HPDE6-E6E7 (cell line): ENCODE data around the gene XXYLT1.

Source experiments
- DNase-seq: peaks from one replicate; pipeline ENCODE4 v3.0.0; 2011; ENCODE audit warnings: missing footprints; ENCODE audit errors: extremely low spot score

Gene XXYLT1

DNA sequence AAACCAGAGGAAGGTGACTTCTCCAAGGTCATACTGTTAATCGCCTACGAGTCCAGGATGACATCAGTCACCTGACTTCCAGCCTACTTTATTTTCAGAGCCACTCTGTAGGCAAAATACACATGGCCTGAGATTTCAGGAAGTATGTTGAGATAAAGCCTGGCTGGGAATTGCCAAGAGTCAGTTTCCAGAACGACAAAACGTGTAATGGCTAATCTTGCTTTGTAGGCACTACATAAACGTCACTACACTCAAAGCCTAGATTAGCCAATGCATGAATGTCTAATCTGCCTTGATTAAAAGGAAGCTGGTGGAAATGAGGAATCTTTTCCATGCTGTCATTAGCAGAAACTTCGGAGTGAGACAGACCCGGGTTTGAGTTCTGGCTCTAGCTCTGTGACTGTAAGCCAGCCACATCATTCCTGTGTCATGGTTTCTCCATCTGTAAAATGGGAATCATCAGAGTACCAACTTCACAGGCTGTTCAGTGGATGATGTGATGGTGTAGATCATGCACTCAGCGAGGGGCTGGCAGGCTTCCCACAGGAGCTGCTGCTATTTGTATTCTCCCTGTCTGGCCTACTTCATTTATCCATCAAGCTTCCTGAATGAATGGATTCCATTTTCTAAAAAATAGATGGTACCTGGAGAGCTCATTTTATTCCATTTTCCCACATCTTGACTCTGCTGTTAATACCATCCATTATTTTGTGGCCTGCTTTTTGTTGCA, 241.9 kb downstream of the XXYLT1 start:
- no peak for DNase-seq

DNA sequence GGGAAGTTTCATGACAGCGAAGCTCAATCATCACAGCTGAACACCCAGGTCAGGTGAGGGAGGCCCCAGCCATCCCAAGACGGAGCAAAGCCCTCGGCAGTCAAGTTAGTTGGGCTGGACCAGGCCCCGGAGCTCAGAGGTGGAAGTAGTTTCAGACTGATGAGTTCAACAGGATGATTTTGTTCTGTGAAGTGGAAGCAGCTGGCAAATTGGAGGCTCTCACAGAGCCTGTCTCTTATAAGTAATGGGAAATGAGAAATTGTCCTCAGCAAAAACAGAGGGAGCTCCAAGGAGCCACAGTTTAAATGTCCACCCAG, 245.1 kb downstream of the XXYLT1 start:
- no peak for DNase-seq

DNA sequence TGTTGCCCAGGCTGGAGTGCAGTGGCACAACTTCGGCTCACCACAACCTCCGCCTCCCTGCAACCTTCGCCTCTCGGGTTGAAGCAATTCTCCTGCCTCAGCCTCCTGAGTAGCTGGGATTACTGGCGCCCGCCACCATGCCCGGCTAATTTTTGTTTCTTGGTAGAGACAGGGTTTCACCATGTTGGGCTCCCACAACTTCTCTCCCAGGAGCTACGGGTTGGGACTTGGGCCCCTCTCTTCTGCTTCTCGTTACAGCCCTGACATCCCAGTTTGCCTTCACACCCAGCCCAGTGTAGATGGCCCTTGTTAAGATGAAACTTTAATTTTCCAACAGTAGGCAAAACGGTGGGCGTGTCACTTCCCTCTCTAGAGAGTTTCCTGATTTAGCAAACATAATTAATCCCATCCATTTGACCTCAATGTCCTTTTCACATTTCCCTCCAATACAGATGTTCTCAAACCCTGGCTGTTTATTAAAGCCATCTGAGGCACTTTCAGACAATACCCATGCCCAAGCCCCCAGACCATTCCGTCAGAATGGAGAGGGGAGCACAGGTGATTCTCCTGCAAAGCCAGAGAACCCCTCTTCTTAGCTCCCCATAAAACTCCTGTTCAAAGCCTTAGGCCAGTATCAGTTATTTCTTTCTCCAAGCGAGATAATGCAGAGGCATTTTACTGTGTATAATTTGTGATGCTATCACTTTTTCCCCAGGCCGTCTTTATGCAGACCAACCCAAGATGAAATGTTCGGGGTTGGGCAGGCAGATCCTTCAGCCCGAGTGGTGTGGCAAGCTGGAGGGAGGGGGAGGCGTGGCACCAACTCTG, 245.7 kb downstream of the XXYLT1 start:
- DNase-seq = no peak

DNA sequence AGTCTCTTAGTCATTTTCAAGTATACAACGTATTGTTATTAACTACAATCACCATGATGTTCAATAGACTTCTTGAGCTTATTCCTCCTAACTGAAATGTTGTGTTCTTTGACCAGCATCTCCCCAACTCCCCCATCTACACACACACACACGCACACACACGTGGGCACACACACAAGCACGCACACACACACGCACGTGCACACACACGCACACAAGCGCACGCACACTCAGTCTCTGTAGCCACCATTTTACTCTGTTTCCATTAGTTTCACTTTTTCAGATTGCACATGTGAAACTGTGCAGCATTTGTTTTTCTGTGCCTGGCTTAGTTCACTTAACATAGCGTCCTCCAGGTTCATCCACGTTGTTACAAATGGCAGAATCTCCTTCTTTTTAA, 247.0 kb downstream of the XXYLT1 start:
- no peak for DNase-seq

DNA sequence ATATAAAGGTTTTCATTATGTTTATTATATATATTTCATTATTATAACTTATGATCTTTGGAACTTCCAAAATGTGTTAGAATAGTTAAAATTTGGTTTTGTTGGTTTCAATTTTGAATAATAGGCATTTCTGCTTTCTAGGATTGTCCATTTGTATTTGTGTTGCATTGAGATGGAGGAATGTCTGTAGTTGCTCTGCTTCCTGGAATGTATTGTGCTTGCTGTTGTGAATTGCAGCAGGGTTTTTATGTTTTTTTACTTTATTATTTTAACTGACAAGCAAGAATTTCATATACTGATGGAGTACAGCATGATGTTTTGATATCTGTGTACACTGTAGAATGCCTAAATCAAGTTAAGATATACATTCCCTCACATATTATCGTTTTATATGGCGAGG, 247.4 kb downstream of the XXYLT1 start:
- no peak for DNase-seq

DNA sequence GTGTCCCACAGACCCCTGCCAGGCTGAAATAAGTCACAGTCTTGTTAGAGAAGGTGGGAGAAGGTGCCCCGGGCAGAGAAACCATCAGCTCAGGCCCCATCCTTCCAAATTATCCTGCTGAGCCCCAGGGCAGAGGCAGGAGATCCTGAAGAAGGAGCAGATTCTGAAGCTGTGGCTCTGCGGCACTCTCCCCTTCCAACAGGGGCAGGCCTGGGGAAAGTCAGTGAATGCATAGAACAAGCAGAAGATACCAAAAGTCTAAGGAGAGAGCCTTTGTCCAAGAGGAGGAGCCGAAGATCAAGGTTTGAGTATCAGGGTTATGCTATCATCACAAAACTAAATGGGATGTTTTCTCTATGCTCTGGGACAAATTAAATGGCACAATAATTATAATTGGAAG, 249.3 kb downstream of the XXYLT1 start:
- DNase-seq = no peak

DNA sequence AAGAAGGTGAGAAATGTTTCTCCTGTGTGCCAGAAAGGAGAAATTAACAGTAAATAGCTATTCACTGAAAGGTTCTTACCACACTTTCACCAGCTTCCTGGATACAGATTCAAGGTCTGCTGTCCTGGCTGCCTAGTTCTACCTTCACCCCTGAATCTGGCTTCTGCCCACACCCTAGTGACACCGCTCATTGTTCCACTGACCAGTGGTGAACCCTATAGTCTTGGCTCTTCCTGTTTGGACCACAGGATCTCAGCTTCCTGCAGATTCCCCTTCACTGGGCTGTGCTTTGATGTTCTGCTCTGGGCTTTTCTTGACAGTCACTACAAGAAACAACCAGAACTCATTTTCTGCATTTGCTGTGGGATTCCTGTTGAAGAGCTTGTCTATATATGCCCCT, 250.0 kb downstream of the XXYLT1 start:
- no peak for DNase-seq

DNA sequence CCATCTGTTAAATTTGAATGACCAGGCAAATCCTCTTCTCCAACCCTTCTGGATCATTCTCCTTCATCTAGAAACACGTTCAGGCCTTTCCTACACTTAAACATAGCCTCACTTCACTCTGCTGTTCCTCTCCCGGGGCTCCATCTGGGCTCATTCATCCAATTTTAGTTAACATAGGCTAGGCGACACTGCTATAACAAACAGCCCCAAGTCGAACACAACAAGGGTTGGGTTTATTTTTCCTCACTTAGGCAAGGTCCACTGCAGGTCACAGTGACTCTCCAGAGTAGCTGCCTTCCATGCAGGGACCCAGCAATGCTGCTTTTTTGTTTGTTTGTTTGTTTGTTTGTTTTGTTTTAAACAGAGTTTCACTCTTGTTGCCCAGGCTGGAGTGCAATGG, 250.8 kb downstream of the XXYLT1 start:
- DNase-seq = no peak

DNA sequence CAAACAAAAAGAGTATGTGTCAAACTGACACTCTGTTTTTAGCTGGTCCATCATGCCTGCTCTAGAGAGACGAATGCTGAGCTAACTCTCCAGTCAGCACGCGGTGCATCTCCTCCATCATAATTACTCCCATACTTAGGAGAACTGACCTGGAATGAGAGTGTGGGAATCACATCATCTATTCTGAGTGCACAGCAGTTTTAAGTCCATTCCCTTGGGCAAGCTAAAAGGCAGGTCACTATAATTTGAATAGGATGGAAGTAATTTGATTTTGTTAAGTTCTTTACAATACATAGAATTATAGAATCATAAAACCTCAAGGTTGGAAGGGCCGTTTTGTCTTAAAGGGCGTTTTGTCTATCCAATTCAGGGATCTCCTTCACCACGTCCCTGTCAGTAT, 251.6 kb downstream of the XXYLT1 start:
- DNase-seq = no peak
